OCI-LY3 (cell line): ENCODE results near the gene LYZL6.

Experiments used
- EZH2phosphoT487 ChIP-seq: fragments of 200-600 bp; shearing (Covaris generic); IDR thresholded peaks from 2 replicates; pipeline ENCODE4 v1.6.1; 2018; ENCODE audit warnings: antibody characterized with exemption, mixed run types, low read depth
- TF ChIP-seq, protein P1 (sequence below): fragments of 200-600, 300-600 bp; sonication (generic); IDR thresholded peaks from 2 replicates; pipeline ENCODE4 v1.5.1; 2014; ENCODE audit warnings: antibody characterized with exemption, low read length, low read depth

DNA sequence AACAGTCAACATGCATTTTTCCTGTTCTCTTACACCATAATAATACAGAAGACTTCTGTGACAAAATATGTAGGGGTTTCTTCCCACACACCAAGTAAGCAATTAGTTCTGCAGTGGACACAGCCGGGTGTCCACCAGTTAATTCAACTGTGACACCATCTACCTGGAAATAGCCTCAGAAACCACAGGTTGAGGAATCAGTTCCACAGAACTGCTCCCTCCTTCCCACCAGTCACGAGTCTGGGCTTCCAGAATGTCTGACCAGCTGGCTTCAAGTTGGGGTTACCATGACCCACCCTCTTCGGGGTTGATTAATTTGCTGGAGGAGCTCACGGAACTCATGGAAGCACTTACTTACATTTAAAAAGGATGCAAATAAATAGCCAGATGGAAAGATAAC lies 49.8 kb downstream of the LYZL6 start:
- TF ChIP-seq, protein P1, sequence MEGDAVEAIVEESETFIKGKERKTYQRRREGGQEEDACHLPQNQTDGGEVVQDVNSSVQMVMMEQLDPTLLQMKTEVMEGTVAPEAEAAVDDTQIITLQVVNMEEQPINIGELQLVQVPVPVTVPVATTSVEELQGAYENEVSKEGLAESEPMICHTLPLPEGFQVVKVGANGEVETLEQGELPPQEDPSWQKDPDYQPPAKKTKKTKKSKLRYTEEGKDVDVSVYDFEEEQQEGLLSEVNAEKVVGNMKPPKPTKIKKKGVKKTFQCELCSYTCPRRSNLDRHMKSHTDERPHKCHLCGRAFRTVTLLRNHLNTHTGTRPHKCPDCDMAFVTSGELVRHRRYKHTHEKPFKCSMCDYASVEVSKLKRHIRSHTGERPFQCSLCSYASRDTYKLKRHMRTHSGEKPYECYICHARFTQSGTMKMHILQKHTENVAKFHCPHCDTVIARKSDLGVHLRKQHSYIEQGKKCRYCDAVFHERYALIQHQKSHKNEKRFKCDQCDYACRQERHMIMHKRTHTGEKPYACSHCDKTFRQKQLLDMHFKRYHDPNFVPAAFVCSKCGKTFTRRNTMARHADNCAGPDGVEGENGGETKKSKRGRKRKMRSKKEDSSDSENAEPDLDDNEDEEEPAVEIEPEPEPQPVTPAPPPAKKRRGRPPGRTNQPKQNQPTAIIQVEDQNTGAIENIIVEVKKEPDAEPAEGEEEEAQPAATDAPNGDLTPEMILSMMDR = no peak
- no peak for TF ChIP-seq EZH2phosphoT487
